Tibial nerve (tissue), 4 donors: ENCODE data around the gene ST6GALNAC6. TPM values are rescaled to one million over a fixed set of nuclear protein-coding genes. Genes with fewer than 3 reads are reported as not detected.

Source experiments
- DNase-seq, 2 donors: peaks; one replicate each; pipeline ENCODE4 v3.0.0-alpha.2; 2019; ENCODE audit warnings: low spot score in 2 of 2
- H3K27ac ChIP-seq, 4 donors: fragments of 200-600 bp; sonication (generic) in 3 of 4; one replicate each; pipeline ENCODE4 v1.5.1; 2017 to 2019; ENCODE audit warnings: mild to moderate bottlenecking in 1 of 4
- H3K27me3 ChIP-seq, 2 donors: fragments of 200-600 bp; sonication (generic) in 1 of 2; one replicate each; pipeline versions ENCODE4 v1.5.1 to v1.6.0; 2017 to 2019
- H3K36me3 ChIP-seq, 3 donors: fragments of 200-600 bp; sonication (generic); one replicate each; pipeline ENCODE4 v1.5.1; 2018 to 2019
- H3K4me1 ChIP-seq, 4 donors: fragments of 200-600 bp; sonication (generic) in 3 of 4; one replicate each; pipeline ENCODE4 v1.5.1; 2017 to 2019
- H3K4me3 ChIP-seq, 4 donors: fragments of 200-600 bp; sonication (generic) in 3 of 4; one replicate each; pipeline ENCODE4 v1.5.1; 2017 to 2019; ENCODE audit warnings: mild to moderate bottlenecking in 1 of 4, moderate library complexity in 1 of 4
- H3K9me3 ChIP-seq, 4 donors: fragments of 200-600 bp; sonication (generic) in 3 of 4; one replicate each; pipeline ENCODE4 v1.5.1; 2017 to 2019
- CTCF ChIP-seq, 5 experiments: fragments of 200-600 bp in 3 of 5; fragments of 450-650 bp in 2 of 5; sonication (generic) in 3 of 5; IDR thresholded peaks; one replicate each; pipeline ENCODE4 v1.5.1; 2016 to 2019; ENCODE audit warnings: antibody characterized with exemption in 5 of 5, mild to moderate bottlenecking in 3 of 5, moderate library complexity in 2 of 5
- EP300 ChIP-seq, 2 donors: sonication (generic); formaldehyde crosslinking; IDR thresholded peaks; one replicate each; pipeline ENCODE4 v1.6.1; 2017; ENCODE audit warnings: antibody characterized with exemption in 2 of 2, mild to moderate bottlenecking in 1 of 2
- POLR2A ChIP-seq, 2 donors: fragments of 450-650 bp; IDR thresholded peaks; one replicate each; pipeline ENCODE4 v1.6.1; 2017; ENCODE audit warnings: antibody characterized with exemption in 2 of 2, mild to moderate bottlenecking in 2 of 2, moderate library complexity in 2 of 2
- WGBS, 2 donors: methylation state at CpG; one replicate each; pipeline ENCODE4 v1.1.5; 2018; 5-methylcytosine and 5-hydroxymethylcytosine counted together
- total RNA-seq, 4 donors: library from RNA; depleted of rRNA; stranded (reverse); fragments of >200 nt; gene quantifications; one replicate each; pipeline ENCODE4 v1.1.0, GENCODE V29; 2016

Gene ST6GALNAC6
- total RNA-seq, 4 donors from 2014 or later, result 108 to 193 (median 172) TPM

GRCh38 chr9:127850286-127850830 is 49.0 kb downstream of the ST6GALNAC6 start:
- TF ChIP-seq CTCF (IDR thresholded peaks at IDR 0.05), result no peak
- TF ChIP-seq POLR2A (IDR thresholded peaks at IDR 0.05), result no peak
- no peak for TF ChIP-seq EP300 (IDR thresholded peaks at IDR 0.05)
- DNase-seq, result no peak
- Histone ChIP-seq H3K27ac (peak overlapping the region in 1 of 4 donors; percentile 25), H3K9me3 (no peaks in the 10 kb centered on the region), H3K36me3 (peaks cover 0 to 28% (median 0%) of the 10 kb centered on the region in 3 donors), H3K27me3 (no peaks in the 10 kb centered on the region), H3K4me3 (peak overlapping the region in 1 of 4 donors; percentile 71), H3K4me1 (peaks cover 0 to 72% (median 36%) of the 10 kb centered on the region in 4 donors)
- 86 to 88% methylated on average over 17 of the region's 17 CpGs for WGBS, 2 donors

- H3K4me1 ChIP-seq, result peaks cover 0 to 72% (median 30%) of the 10 kb centered on the region in 4 donors
- H3K9me3 ChIP-seq, result no peaks in the 10 kb centered on the region
- H3K27me3 ChIP-seq, result no peaks in the 10 kb centered on the region
- WGBS, 2 donors, result 88 to 96% methylated on average over 10 of the region's 10 CpGs
- peak overlapping the region in 1 of 4 donors; percentile 71 for H3K4me3 ChIP-seq
- TF ChIP-seq POLR2A (IDR thresholded peaks at IDR 0.05), result no peak
- TF ChIP-seq CTCF (IDR thresholded peaks at IDR 0.05), result no peak
- no peak for TF ChIP-seq EP300 (IDR thresholded peaks at IDR 0.05)
- no peak overlapping the region for H3K27ac ChIP-seq
- H3K36me3 ChIP-seq, result peaks cover 0 to 28% (median 0%) of the 10 kb centered on the region in 3 donors
- no peak for DNase-seq
Observed at GRCh38 chr9:127848756-127849504, 50.5 kb downstream of the ST6GALNAC6 start.

- 80 to 85% methylated on average over 12 of the region's 12 CpGs for WGBS, 2 donors
- H3K9me3 ChIP-seq, result no peaks in the 10 kb centered on the region
- no peak for TF ChIP-seq EP300 (IDR thresholded peaks at IDR 0.05)
- TF ChIP-seq CTCF (IDR thresholded peaks at IDR 0.05), result no peak
- TF ChIP-seq POLR2A (IDR thresholded peaks at IDR 0.05), result no peak
- H3K4me3 ChIP-seq, result no peak overlapping the region
- H3K4me1 ChIP-seq, result peaks cover 0 to 66% (median 26%) of the 10 kb centered on the region in 4 donors
- DNase-seq, result no peak
- peaks cover 0 to 30% (median 0%) of the 10 kb centered on the region in 3 donors for H3K36me3 ChIP-seq
- peak overlapping the region in 2 of 4 donors; percentile 67 to 76 for H3K27ac ChIP-seq
- no peaks in the 10 kb centered on the region for H3K27me3 ChIP-seq
Observed at GRCh38 chr9:127847833-127848755, 51.3 kb downstream of the ST6GALNAC6 start.

GRCh38 chr9:127847178-127847510 is 52.3 kb downstream of the ST6GALNAC6 start:
- peaks cover 0 to 56% (median 22%) of the 10 kb centered on the region in 4 donors for H3K4me1 ChIP-seq
- H3K27me3 ChIP-seq, result no peaks in the 10 kb centered on the region
- TF ChIP-seq POLR2A (IDR thresholded peaks at IDR 0.05), result no peak
- TF ChIP-seq CTCF (IDR thresholded peaks at IDR 0.05), result no peak
- no peak for TF ChIP-seq EP300 (IDR thresholded peaks at IDR 0.05)
- DNase-seq, result no peak
- WGBS, 2 donors, result 29 to 48% methylated on average over 6 of the region's 6 CpGs
- H3K27ac ChIP-seq, result peak overlapping the region in 3 of 4 donors; percentile 67 to 79 (median 76)
- H3K4me3 ChIP-seq, result no peak overlapping the region
- peaks cover 0 to 38% (median 0%) of the 10 kb centered on the region in 3 donors for H3K36me3 ChIP-seq
- H3K9me3 ChIP-seq, result no peaks in the 10 kb centered on the region
